GM20000 (cell line): ENCODE data around the gene B3GNT2.
"Not testable (repeated sequence)": the region's sequence is repeated elsewhere in the genome, so short reads cannot be mapped to it uniquely, and the experiment has no call there.

Experiments
- DNase-seq: peaks from one replicate; pipeline ENCODE4 v3.0.0; 2012; ENCODE audit warnings: low spot score
- CTCF ChIP-seq: IDR thresholded peaks from 2 replicates; pipeline ENCODE4 v1.5.1; 2012; ENCODE audit warnings: mild to moderate bottlenecking, control low read depth; ENCODE audit errors: extremely low read depth, missing control alignments

The B3GNT2 gene

GRCh38 chr2:62156861-62157496 lies 38.9 kb upstream of the B3GNT2 start:
- no peak for DNase-seq
- TF ChIP-seq CTCF = no peak

GRCh38 chr2:62158444-62159121 lies 37.3 kb upstream of the B3GNT2 start:
- no peak for TF ChIP-seq CTCF
- DNase-seq = no peak

GRCh38 chr2:62160691-62161090 lies 35.2 kb upstream of the B3GNT2 start:
- DNase-seq = not testable (repeated sequence)

GRCh38 chr2:62163106-62163831 lies 32.6 kb upstream of the B3GNT2 start:
- TF ChIP-seq CTCF = no peak
- DNase-seq = no peak

- no peak for TF ChIP-seq CTCF
- DNase-seq = no peak
Measured at GRCh38 chr2:62163834-62164233, 32.1 kb upstream of the B3GNT2 start.

- DNase-seq = no peak
- TF ChIP-seq CTCF = no peak
Measured at GRCh38 chr2:62175728-62176127, 20.2 kb upstream of the B3GNT2 start.

- DNase-seq = no peak
Measured at GRCh38 chr2:62176801-62177200, 19.1 kb upstream of the B3GNT2 start.

More at GRCh38 chr2:62176801-62177200, 19.1 kb upstream of the B3GNT2 start:
- TF ChIP-seq CTCF = no peak
